Hematopoietic multipotent progenitor cell treated with erythropoietin and hydrocortisone succinate and interleukin-3 and kit ligand, for 17 days (in vitro differentiated cells): ENCODE results near the gene IL1A.
"Not testable (repeated sequence)": the region's sequence is repeated elsewhere in the genome, so short reads cannot be mapped to it uniquely, and the experiment has no call there.

Source experiments
- DNase-seq: peaks from one replicate; pipeline ENCODE4 v3.0.0-alpha.2; 2015; ENCODE audit warnings: low spot score

IL1A gene

GRCh38 chr2:112784199-112785189 lies at the start of gene IL1A:
TSS of gene IL1A (minus strand) at chr2:112784493. CDS start at chr2:112783770, 723 bp downstream.
- no peak for DNase-seq

GRCh38 chr2:112833976-112834375 lies 49.7 kb upstream of the IL1A start:
- DNase-seq: no peak

- DNase-seq: not testable (repeated sequence)
Observed at GRCh38 chr2:112833639-112833931, 49.3 kb upstream of the IL1A start.

GRCh38 chr2:112832841-112833638 lies 48.7 kb upstream of the IL1A start:
- DNase-seq: no peak

GRCh38 chr2:112831946-112832840 lies 47.9 kb upstream of the IL1A start:
- DNase-seq: no peak

GRCh38 chr2:112831513-112831845 lies 47.2 kb upstream of the IL1A start:
- DNase-seq: no peak

- no peak for DNase-seq
Observed at GRCh38 chr2:112830682-112831512, 46.6 kb upstream of the IL1A start.

GRCh38 chr2:112829961-112830681 lies 45.8 kb upstream of the IL1A start:
- DNase-seq: no peak

GRCh38 chr2:112829101-112829960 lies 45.0 kb upstream of the IL1A start:
- no peak for DNase-seq

- no peak for DNase-seq
Observed at GRCh38 chr2:112828251-112828691, 44.0 kb upstream of the IL1A start.

- no peak for DNase-seq
Observed at GRCh38 chr2:112827604-112828185, 43.4 kb upstream of the IL1A start.

GRCh38 chr2:112827009-112827408 lies 42.7 kb upstream of the IL1A start:
- DNase-seq: no peak

GRCh38 chr2:112825706-112826105 lies 41.4 kb upstream of the IL1A start:
- no peak for DNase-seq

- no peak for DNase-seq
Observed at GRCh38 chr2:112824694-112825085, 40.4 kb upstream of the IL1A start.

- no peak for DNase-seq
Observed at GRCh38 chr2:112821682-112822081, 37.4 kb upstream of the IL1A start.

GRCh38 chr2:112821142-112821541 lies 36.8 kb upstream of the IL1A start:
- no peak for DNase-seq

GRCh38 chr2:112820343-112820742 lies 36.0 kb upstream of the IL1A start:
- DNase-seq: no peak

GRCh38 chr2:112819081-112819480 lies 34.8 kb upstream of the IL1A start:
- DNase-seq: no peak
